OCI-LY3 (cell line): ENCODE measurements around the gene SLC9A4.

Source experiments
- H2AFZ ChIP-seq: fragments of 200-600, 300-600 bp; shearing (Covaris generic); 2 replicates; pipeline ENCODE4 v1.6.0; 2014; ENCODE audit warnings: antibody characterized with exemption, low read depth, low read length
- H3K27ac ChIP-seq: fragments of 200-600, 300-600 bp; sonication (generic); 2 replicates; pipeline ENCODE4 v1.5.1; 2014; ENCODE audit warnings: mild to moderate bottlenecking, low read length, moderate library complexity, mixed read lengths
- H3K27me3 ChIP-seq: fragments of 200-600, 300-600 bp; sonication (generic); 2 replicates; pipeline ENCODE4 v1.6.1; 2014; ENCODE audit warnings: low read depth, low read length, mixed read lengths
- H3K36me3 ChIP-seq: fragments of 200-600, 300-600 bp; sonication (generic); replicated peaks from 2 replicates; pipeline ENCODE3; 2014; ENCODE audit warnings: low read depth, low read length, mixed read lengths
- H3K4me1 ChIP-seq: fragments of 300-600, 200-600 bp; sonication (generic); 2 replicates; pipeline ENCODE4 v1.6.1; 2014; ENCODE audit warnings: low read length, mixed read lengths
- H3K4me2 ChIP-seq: fragments of 200-600, 300-600 bp; sonication (generic); 2 replicates; pipeline ENCODE4 v1.6.1; 2014; ENCODE audit warnings: low read length, mixed read lengths
- H3K4me3 ChIP-seq: fragments of 300-600, 200-600 bp; sonication (generic); 2 replicates; pipeline ENCODE4 v1.5.1; 2014; ENCODE audit warnings: antibody characterized with exemption, mild to moderate bottlenecking, low read length, moderate library complexity
- H3K79me2 ChIP-seq: fragments of 300-600, 200-600 bp; shearing (Covaris generic); 2 replicates; pipeline ENCODE4 v1.6.1; 2014; ENCODE audit warnings: mild to moderate bottlenecking, low read length, mixed read lengths
- H3K9ac ChIP-seq: fragments of 300-600, 200-600 bp; shearing (Covaris generic); 2 replicates; pipeline ENCODE4 v1.6.0; 2014; ENCODE audit warnings: mild to moderate bottlenecking, low read length, moderate library complexity
- H3K9me3 ChIP-seq: fragments of 200-600, 300-600 bp; shearing (Covaris generic); 2 replicates; pipeline ENCODE4 v1.6.1; 2014; ENCODE audit warnings: low read length, mixed read lengths; ENCODE audit not compliant: insufficient read depth
- H4K20me1 ChIP-seq: fragments of 200-600, 300-600 bp; sonication (generic); 2 replicates; pipeline ENCODE4 v1.6.1; 2016; ENCODE audit warnings: low read length, mixed read lengths; ENCODE audit not compliant: insufficient read depth
- CTCF ChIP-seq: fragments of 200-600, 300-600 bp; sonication (generic); IDR thresholded peaks from 2 replicates; pipeline ENCODE4 v1.5.1; 2014; ENCODE audit warnings: antibody characterized with exemption, low read length, low read depth
- EZH2phosphoT487 ChIP-seq: fragments of 200-600 bp; shearing (Covaris generic); IDR thresholded peaks from 2 replicates; pipeline ENCODE4 v1.6.1; 2018; ENCODE audit warnings: antibody characterized with exemption, mixed run types, low read depth

Gene SLC9A4

GRCh38 chr2:102438111-102438510 lies 34.9 kb upstream of the SLC9A4 start:
- peaks cover 34% of the 10 kb centered on the region for H3K4me1 ChIP-seq
- no peaks in the 10 kb centered on the region for H3K36me3 ChIP-seq
- no peaks in the 10 kb centered on the region for H3K9me3 ChIP-seq
- no peaks in the 10 kb centered on the region for H3K79me2 ChIP-seq
- no peak overlapping the region for H3K4me2 ChIP-seq
- H3K9ac ChIP-seq = no peak overlapping the region
- H3K4me3 ChIP-seq = no peak overlapping the region
- TF ChIP-seq CTCF = no peak
- TF ChIP-seq EZH2phosphoT487 = no peak
- no peak overlapping the region for H3K27ac ChIP-seq
- no peaks in the 10 kb centered on the region for H4K20me1 ChIP-seq
- no peaks in the 10 kb centered on the region for H3K27me3 ChIP-seq
- H2AFZ ChIP-seq = no peak overlapping the region

GRCh38 chr2:102438578-102438977 lies 34.4 kb upstream of the SLC9A4 start:
- H3K4me2 ChIP-seq = no peak overlapping the region
- no peaks in the 10 kb centered on the region for H3K36me3 ChIP-seq
- H3K27ac ChIP-seq = no peak overlapping the region
- H3K27me3 ChIP-seq = no peaks in the 10 kb centered on the region
- no peaks in the 10 kb centered on the region for H3K9me3 ChIP-seq
- no peaks in the 10 kb centered on the region for H3K79me2 ChIP-seq
- H3K4me1 ChIP-seq = peaks cover 37% of the 10 kb centered on the region
- no peak for TF ChIP-seq CTCF
- TF ChIP-seq EZH2phosphoT487 = no peak
- H4K20me1 ChIP-seq = no peaks in the 10 kb centered on the region
- no peak overlapping the region for H3K4me3 ChIP-seq
- no peak overlapping the region for H2AFZ ChIP-seq
- H3K9ac ChIP-seq = no peak overlapping the region

- H3K27ac ChIP-seq = no peak overlapping the region
- H2AFZ ChIP-seq = no peak overlapping the region
Observed at GRCh38 chr2:102439065-102439695, 33.8 kb upstream of the SLC9A4 start.

More at GRCh38 chr2:102439065-102439695, 33.8 kb upstream of the SLC9A4 start:
- peaks cover 38% of the 10 kb centered on the region for H3K4me1 ChIP-seq
- TF ChIP-seq EZH2phosphoT487 (no peak), CTCF (no peak)
- no peaks in the 10 kb centered on the region for H3K79me2 ChIP-seq
- no peaks in the 10 kb centered on the region for H3K9me3 ChIP-seq
- no peaks in the 10 kb centered on the region for H3K36me3 ChIP-seq
- no peak overlapping the region for H3K4me3 ChIP-seq
- H4K20me1 ChIP-seq = no peaks in the 10 kb centered on the region
- H3K4me2 ChIP-seq = no peak overlapping the region
- no peak overlapping the region for H3K9ac ChIP-seq
- no peaks in the 10 kb centered on the region for H3K27me3 ChIP-seq
